ENCODE measurements around the gene NAA30. TPM values are rescaled to one million over a fixed set of nuclear protein-coding genes. Genes with fewer than 3 reads are reported as not detected.

The NAA30 gene
- total and polyA plus RNA-seq, 9 of the 15 experiments (the other 6 are each of a cell fraction or from before 2014, with no cell fraction given) = 2.2 to 8.0 (median 6.9) TPM

GRCh38 chr14:57380935-57381334 is 9.5 kb upstream of the NAA30 start:
- H3K27ac ChIP-seq (ENCODE audit: extremely low read depth, low read depth, low read length) = no peak overlapping the region
- no peak for DNase-seq (ENCODE audit: extremely low read depth in 1 of 4, low spot score in 3 of 4)
- TF ChIP-seq TAF1 (IDR thresholded peaks at IDR 0.05; ENCODE audit: control insufficient read depth, extremely low read depth, insufficient read depth, low read length, severe bottlenecking) (no peak), ZNF512 (tag; IDR thresholded peaks at IDR 0.05) (peak; percentile 58; the same call in 1 of the 2 replicates)
- FAIRE-seq = no peak
- no TSS peak for BruUV-seq (replicated peaks)
- no peaks in the 10 kb centered on the region; a peak in 1 of 5 replicates for H3K4me1 ChIP-seq (replicated peaks in 1 of 2; ENCODE audit: control insufficient read depth in 2 of 2, insufficient read depth in 2 of 2, low read length in 2 of 2)
- WGBS (ENCODE audit: insufficient coverage, low coverage, missing lambda C conversion rate) = 0% methylated on average over 3 of the region's 3 CpGs
- intact Hi-C loops (cut with micrococcal nuclease) = no loop called here
- no peak overlapping the region for H3K4me2 ChIP-seq (ENCODE audit: insufficient read depth, low read length)
- no peaks in the 10 kb centered on the region for H3K9me1 ChIP-seq (ENCODE audit: control insufficient read depth, insufficient read depth, low read length)
- no peaks in the 10 kb centered on the region for H3K27me3 ChIP-seq (ENCODE audit: control insufficient read depth in 2 of 2, insufficient read depth in 2 of 2, low read length in 2 of 2)
- no peaks in the 10 kb centered on the region for H4K20me1 ChIP-seq (replicated peaks; ENCODE audit: control insufficient read depth, insufficient read depth, low read length)
- CTCF ChIA-PET (ENCODE audit: low intra/inter-chr PET ratio) = no interaction called here
- no peak for ATAC-seq
- H3K9ac ChIP-seq (ENCODE audit: insufficient read depth in 1 of 2, low read depth in 2 of 2, low read length in 2 of 2) = no peak overlapping the region
- H3K79me2 ChIP-seq (ENCODE audit: control insufficient read depth, insufficient read depth, low read length) = no peaks in the 10 kb centered on the region
- POLR2A ChIA-PET = interaction anchor here (0.7 kb wide), 1 partner anchor 27 kb away, joined by 4 read pairs; no protein-coding TSS in a partner anchor
- H3K4me3 ChIP-seq = no peak overlapping the region
- no peaks in the 10 kb centered on the region for H3K9me3 ChIP-seq (replicated peaks; ENCODE audit: control insufficient read depth, insufficient read depth, low read depth, low read length)
- no peaks in the 10 kb centered on the region for H3K36me3 ChIP-seq (ENCODE audit: control insufficient read depth, insufficient read depth, low read length)
- in situ Hi-C loops (cut with MboI) = no loop called here
- no peak overlapping the region for H2AFZ ChIP-seq (ENCODE audit: low read depth, low read length)

- in situ Hi-C loops (cut with MboI) (no loop called here), intact Hi-C loops (cut with micrococcal nuclease) (no loop called here)
- Histone ChIP-seq H3K4me1 (replicated peaks in 1 of 2; ENCODE audit: control insufficient read depth in 2 of 2, insufficient read depth in 2 of 2, low read length in 2 of 2) (no peaks in the 10 kb centered on the region; a peak in 1 of 5 replicates), H4K20me1 (replicated peaks; ENCODE audit: control insufficient read depth, insufficient read depth, low read length) (no peaks in the 10 kb centered on the region), H3K4me3 (no peak overlapping the region), H3K36me3 (ENCODE audit: control insufficient read depth, insufficient read depth, low read length) (no peaks in the 10 kb centered on the region), H3K27me3 (ENCODE audit: control insufficient read depth in 2 of 2, insufficient read depth in 2 of 2, low read length in 2 of 2) (no peaks in the 10 kb centered on the region), H3K79me2 (ENCODE audit: control insufficient read depth, insufficient read depth, low read length) (no peaks in the 10 kb centered on the region), H2AFZ (ENCODE audit: low read depth, low read length) (no peak overlapping the region), H3K9me1 (ENCODE audit: control insufficient read depth, insufficient read depth, low read length) (no peaks in the 10 kb centered on the region), H3K9me3 (replicated peaks; ENCODE audit: control insufficient read depth, insufficient read depth, low read depth, low read length) (no peaks in the 10 kb centered on the region), H3K9ac (ENCODE audit: insufficient read depth in 1 of 2, low read depth in 2 of 2, low read length in 2 of 2) (no peak overlapping the region), H3K4me2 (ENCODE audit: insufficient read depth, low read length) (no peak overlapping the region), H3K27ac (ENCODE audit: extremely low read depth, low read depth, low read length) (no peak overlapping the region)
- 0% methylated on average over 2 of the region's 2 CpGs for WGBS (ENCODE audit: insufficient coverage, low coverage, missing lambda C conversion rate)
- POLR2A ChIA-PET = no interaction called here
- no peak for FAIRE-seq
- no TSS peak for BruUV-seq (replicated peaks)
- no peak for ATAC-seq
- TF ChIP-seq ZNF146 (CRISPR knock-in tag; IDR thresholded peaks at IDR 0.05; ENCODE audit: unreplicated experiment) (peak; percentile 40), FOSL1 (tag; conservative IDR thresholded peaks at IDR 0.05) (peak; percentile 63), ZNF253 (CRISPR knock-in tag; conservative IDR thresholded peaks at IDR 0.05) (no peak)
- CTCF ChIA-PET (ENCODE audit: low intra/inter-chr PET ratio) = no interaction called here
- no peak for DNase-seq (ENCODE audit: extremely low read depth in 1 of 4, low spot score in 3 of 4)
Observed at GRCh38 chr14:57382283-57382682, 8.1 kb upstream of the NAA30 start.
